Vagina (tissue), 2 donors: ENCODE measurements around the gene ANO8. TPM values are rescaled to one million over a fixed set of nuclear protein-coding genes. Genes with fewer than 3 reads are reported as not detected.

ENCODE experiments used
- DNase-seq, 2 donors: peaks; one replicate each; pipeline ENCODE4 v3.0.0-alpha.2; 2017; ENCODE audit errors: extremely low spot score in 2 of 2
- H3K27ac ChIP-seq: fragments of 200-600 bp; sonication (generic); one replicate; pipeline ENCODE4 v1.5.1; 2019
- H3K27me3 ChIP-seq: fragments of 200-600 bp; sonication (generic); one replicate; pipeline ENCODE4 v1.5.1; 2019
- H3K36me3 ChIP-seq, 2 donors: fragments of 200-600 bp; sonication (generic); one replicate each; pipeline ENCODE4 v1.5.1; 2017 to 2019
- H3K4me1 ChIP-seq: fragments of 200-600 bp; sonication (generic); one replicate; pipeline ENCODE4 v1.5.1; 2019
- H3K4me3 ChIP-seq, 2 donors: fragments of 200-600 bp; sonication (generic); 1 replicate in 1 of 2; 2 replicates in 1 of 2; pipeline ENCODE4 v1.5.1; 2016 to 2019
- H3K9me3 ChIP-seq: fragments of 200-600 bp; sonication (generic); one replicate; pipeline ENCODE4 v1.5.1; 2019
- POLR2A ChIP-seq, 2 donors: fragments of 450-650 bp; IDR thresholded peaks; one replicate each; pipeline ENCODE4 v1.6.1; 2017; ENCODE audit warnings: antibody characterized with exemption in 2 of 2, mild to moderate bottlenecking in 2 of 2, moderate library complexity in 2 of 2
- POLR2AphosphoS5 ChIP-seq, 2 donors: sonication (generic); formaldehyde crosslinking; IDR thresholded peaks; one replicate each; pipeline ENCODE4 v1.9.0; 2017; ENCODE audit warnings: antibody characterized with exemption in 2 of 2, mild to moderate bottlenecking in 2 of 2, low read depth in 1 of 2; ENCODE audit not compliant: insufficient read depth in 1 of 2
- intact Hi-C: fragments of 100-400 bp; cut with DNase I; formaldehyde crosslinking; loops from one replicate; pipeline ENCODE4 v1.15.1; 2023
- total RNA-seq: library from RNA; depleted of rRNA; stranded (reverse); fragments of >200 nt; gene quantifications from one replicate; pipeline ENCODE4 v1.2.3, GENCODE V29; 2016
- TF ChIP-seq, protein P1 (sequence below), 3 experiments: fragments of 450-650 bp in 2 of 3; fragments of 200-600 bp in 1 of 3; sonication (generic) in 1 of 3; IDR thresholded peaks; one replicate each; pipeline ENCODE4 v1.5.1; 2017 to 2019; ENCODE audit warnings: antibody characterized with exemption in 3 of 3, mild to moderate bottlenecking in 2 of 3, moderate library complexity in 2 of 3

Gene ANO8
- total RNA-seq, 1 donor from 2014 or later, result 10.3 TPM

- Histone ChIP-seq H3K27me3 (peaks cover 7% of the 10 kb centered on the region), H3K4me3 (no peak overlapping the region), H3K27ac (no peak overlapping the region), H3K9me3 (no peaks in the 10 kb centered on the region), H3K36me3 (no peaks in the 10 kb centered on the region), H3K4me1 (peaks cover 53% of the 10 kb centered on the region)
- no peak for DNase-seq
- TF ChIP-seq POLR2A (IDR thresholded peaks at IDR 0.05), result no peak
- TF ChIP-seq, protein P1, sequence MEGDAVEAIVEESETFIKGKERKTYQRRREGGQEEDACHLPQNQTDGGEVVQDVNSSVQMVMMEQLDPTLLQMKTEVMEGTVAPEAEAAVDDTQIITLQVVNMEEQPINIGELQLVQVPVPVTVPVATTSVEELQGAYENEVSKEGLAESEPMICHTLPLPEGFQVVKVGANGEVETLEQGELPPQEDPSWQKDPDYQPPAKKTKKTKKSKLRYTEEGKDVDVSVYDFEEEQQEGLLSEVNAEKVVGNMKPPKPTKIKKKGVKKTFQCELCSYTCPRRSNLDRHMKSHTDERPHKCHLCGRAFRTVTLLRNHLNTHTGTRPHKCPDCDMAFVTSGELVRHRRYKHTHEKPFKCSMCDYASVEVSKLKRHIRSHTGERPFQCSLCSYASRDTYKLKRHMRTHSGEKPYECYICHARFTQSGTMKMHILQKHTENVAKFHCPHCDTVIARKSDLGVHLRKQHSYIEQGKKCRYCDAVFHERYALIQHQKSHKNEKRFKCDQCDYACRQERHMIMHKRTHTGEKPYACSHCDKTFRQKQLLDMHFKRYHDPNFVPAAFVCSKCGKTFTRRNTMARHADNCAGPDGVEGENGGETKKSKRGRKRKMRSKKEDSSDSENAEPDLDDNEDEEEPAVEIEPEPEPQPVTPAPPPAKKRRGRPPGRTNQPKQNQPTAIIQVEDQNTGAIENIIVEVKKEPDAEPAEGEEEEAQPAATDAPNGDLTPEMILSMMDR (IDR thresholded peaks at IDR 0.05), result no peak
- TF ChIP-seq POLR2AphosphoS5 (IDR thresholded peaks at IDR 0.05; ENCODE audit: insufficient read depth in 1 of 2, low read depth in 1 of 2), result no peak
- intact Hi-C loops, result no loop called here
These were observed 1.7 kb downstream of the ANO8 start for GRCh38 chr19:17332677-17333581.

DNA sequence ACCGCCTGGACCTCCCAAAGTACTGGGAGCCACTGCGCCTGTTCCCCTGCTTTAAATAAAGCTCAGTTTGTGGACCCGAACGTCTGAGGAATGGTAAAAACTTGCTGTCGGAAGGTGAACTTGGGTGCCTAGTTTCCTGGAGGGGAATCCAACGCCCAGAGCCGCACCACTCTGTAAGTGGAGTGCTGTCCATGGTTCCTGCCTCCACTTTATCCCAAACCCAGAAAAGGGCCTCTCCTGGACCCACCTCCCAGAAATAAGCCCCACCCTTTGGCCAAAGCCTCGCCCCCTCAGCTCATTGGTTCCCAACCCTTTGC is 2.3 kb downstream of the ANO8 start:
- no peaks in the 10 kb centered on the region for H3K36me3 ChIP-seq
- H3K27ac ChIP-seq, result no peak overlapping the region
- intact Hi-C loops, result no loop called here
- peaks cover 7% of the 10 kb centered on the region for H3K27me3 ChIP-seq
- H3K4me1 ChIP-seq, result peaks cover 48% of the 10 kb centered on the region
- DNase-seq, result no peak
- TF ChIP-seq POLR2A (IDR thresholded peaks at IDR 0.05) (no peak), POLR2AphosphoS5 (IDR thresholded peaks at IDR 0.05; ENCODE audit: insufficient read depth in 1 of 2, low read depth in 1 of 2) (no peak)
- TF ChIP-seq, protein P1 (IDR thresholded peaks at IDR 0.05), result no peak
- no peak overlapping the region for H3K4me3 ChIP-seq
- no peaks in the 10 kb centered on the region for H3K9me3 ChIP-seq

- peaks cover 7% of the 10 kb centered on the region for H3K27me3 ChIP-seq
- no peaks in the 10 kb centered on the region for H3K36me3 ChIP-seq
- H3K4me3 ChIP-seq, result no peak overlapping the region
- no peak for DNase-seq
- no peaks in the 10 kb centered on the region for H3K9me3 ChIP-seq
- peaks cover 46% of the 10 kb centered on the region for H3K4me1 ChIP-seq
- H3K27ac ChIP-seq, result no peak overlapping the region
- intact Hi-C loops, result no loop called here
- TF ChIP-seq, protein P1 (IDR thresholded peaks at IDR 0.05), result no peak
- no peak for TF ChIP-seq POLR2A (IDR thresholded peaks at IDR 0.05)
- no peak for TF ChIP-seq POLR2AphosphoS5 (IDR thresholded peaks at IDR 0.05; ENCODE audit: insufficient read depth in 1 of 2, low read depth in 1 of 2)
These were observed 3.6 kb downstream of the ANO8 start for GRCh38 chr19:17331045-17331558.

- Histone ChIP-seq H3K4me3 (no peak overlapping the region), H3K4me1 (peaks cover 40% of the 10 kb centered on the region)
- intact Hi-C loops, result no loop called here
These were observed 4.2 kb downstream of the ANO8 start for GRCh38 chr19:17330262-17331044.

More at GRCh38 chr19:17330262-17331044, 4.2 kb downstream of the ANO8 start:
- Histone ChIP-seq H3K36me3 (no peaks in the 10 kb centered on the region), H3K27ac (no peak overlapping the region), H3K27me3 (peaks cover 7% of the 10 kb centered on the region), H3K9me3 (no peaks in the 10 kb centered on the region)
- no peak for DNase-seq
- TF ChIP-seq POLR2A (IDR thresholded peaks at IDR 0.05), result no peak
- TF ChIP-seq POLR2AphosphoS5 (IDR thresholded peaks at IDR 0.05; ENCODE audit: insufficient read depth in 1 of 2, low read depth in 1 of 2), result no peak
- TF ChIP-seq, protein P1 (IDR thresholded peaks at IDR 0.05), result no peak
